Stimulated activated naive CD8-positive, alpha-beta T cell treated with anti-CD3 and anti-CD28 coated beads, Interleukin-15, Interleukin-2, amounts not matched to agents 100 U/mL and 50 U/mL, for 24 hours (primary cell): Measurements from ENCODE around the gene RADX.

ENCODE experiments used
- ATAC-seq: fragments of 150-1000 bp; cut with Tn5 transposase; one replicate; pipeline ENCODE4 v1.10.0; 2021
- DNase-seq: peaks from one replicate; pipeline ENCODE4 v3.0.0; 2021

Gene RADX

GRCh38 chrX:106692425-106693065, 80.8 kb downstream of the RADX start:
- no peak for DNase-seq

GRCh38 chrX:106696502-106696901, 84.7 kb downstream of the RADX start:
- no peak for ATAC-seq

More at GRCh38 chrX:106692425-106693065, 80.8 kb downstream of the RADX start:
- no peak for ATAC-seq

GRCh38 chrX:106698693-106699092, 86.9 kb downstream of the RADX start:
- DNase-seq: no peak
- no peak for ATAC-seq

More at GRCh38 chrX:106696502-106696901, 84.7 kb downstream of the RADX start:
- no peak for DNase-seq

GRCh38 chrX:106702636-106703035, 90.9 kb downstream of the RADX start:
- DNase-seq (no peak), ATAC-seq (no peak)

GRCh38 chrX:106706466-106706865, 94.7 kb downstream of the RADX start:
- ATAC-seq (no peak), DNase-seq (no peak)

- DNase-seq: no peak
- ATAC-seq: peak; percentile 71
Measured at GRCh38 chrX:106707771-106708454, 96.1 kb downstream of the RADX start.

- no peak for ATAC-seq
Measured at GRCh38 chrX:106710771-106711170, 99.0 kb downstream of the RADX start.

GRCh38 chrX:106711375-106711774, 99.6 kb downstream of the RADX start:
- ATAC-seq: no peak
- DNase-seq: no peak

More at GRCh38 chrX:106710771-106711170, 99.0 kb downstream of the RADX start:
- DNase-seq: no peak

GRCh38 chrX:106716004-106716403, 104.2 kb downstream of the RADX start:
- no peak for DNase-seq
- ATAC-seq: no peak

- ATAC-seq (no peak), DNase-seq (no peak)
Measured at GRCh38 chrX:106716463-106716862, 104.7 kb downstream of the RADX start.

- ATAC-seq (no peak), DNase-seq (no peak)
Measured at GRCh38 chrX:106718709-106719108, 106.9 kb downstream of the RADX start.

- ATAC-seq: no peak
- DNase-seq: no peak
Measured at GRCh38 chrX:106725931-106726330, 114.2 kb downstream of the RADX start.

- DNase-seq (peak; percentile 8), ATAC-seq (no peak)
Measured at GRCh38 chrX:106726485-106727437, 115.0 kb downstream of the RADX start, which contains the start of gene RNF128. RNF128 (plus strand) TSS chrX:106726701; CDS start chrX:106726914, 213 bp downstream.

- DNase-seq (no peak), ATAC-seq (no peak)
Measured at GRCh38 chrX:106728337-106728736, 116.6 kb downstream of the RADX start.
